OCI-LY3 (cell line): ENCODE results near the gene CCDC187.

Experiments
- H2AFZ ChIP-seq: fragments of 200-600, 300-600 bp; shearing (Covaris generic); 2 replicates; pipeline ENCODE4 v1.6.0; 2014; ENCODE audit warnings: antibody characterized with exemption, low read depth, low read length
- H3K27ac ChIP-seq: fragments of 200-600, 300-600 bp; sonication (generic); 2 replicates; pipeline ENCODE4 v1.5.1; 2014; ENCODE audit warnings: mild to moderate bottlenecking, low read length, moderate library complexity, mixed read lengths
- H3K27me3 ChIP-seq: fragments of 200-600, 300-600 bp; sonication (generic); 2 replicates; pipeline ENCODE4 v1.6.1; 2014; ENCODE audit warnings: low read depth, low read length, mixed read lengths
- H3K36me3 ChIP-seq: fragments of 200-600, 300-600 bp; sonication (generic); replicated peaks from 2 replicates; pipeline ENCODE3; 2014; ENCODE audit warnings: low read depth, low read length, mixed read lengths
- H3K4me1 ChIP-seq: fragments of 300-600, 200-600 bp; sonication (generic); 2 replicates; pipeline ENCODE4 v1.6.1; 2014; ENCODE audit warnings: low read length, mixed read lengths
- H3K4me2 ChIP-seq: fragments of 200-600, 300-600 bp; sonication (generic); 2 replicates; pipeline ENCODE4 v1.6.1; 2014; ENCODE audit warnings: low read length, mixed read lengths
- H3K4me3 ChIP-seq: fragments of 300-600, 200-600 bp; sonication (generic); 2 replicates; pipeline ENCODE4 v1.5.1; 2014; ENCODE audit warnings: antibody characterized with exemption, mild to moderate bottlenecking, low read length, moderate library complexity
- H3K79me2 ChIP-seq: fragments of 300-600, 200-600 bp; shearing (Covaris generic); 2 replicates; pipeline ENCODE4 v1.6.1; 2014; ENCODE audit warnings: mild to moderate bottlenecking, low read length, mixed read lengths
- H3K9ac ChIP-seq: fragments of 300-600, 200-600 bp; shearing (Covaris generic); 2 replicates; pipeline ENCODE4 v1.6.0; 2014; ENCODE audit warnings: mild to moderate bottlenecking, low read length, moderate library complexity
- H3K9me3 ChIP-seq: fragments of 200-600, 300-600 bp; shearing (Covaris generic); 2 replicates; pipeline ENCODE4 v1.6.1; 2014; ENCODE audit warnings: low read length, mixed read lengths; ENCODE audit not compliant: insufficient read depth
- H4K20me1 ChIP-seq: fragments of 200-600, 300-600 bp; sonication (generic); 2 replicates; pipeline ENCODE4 v1.6.1; 2016; ENCODE audit warnings: low read length, mixed read lengths; ENCODE audit not compliant: insufficient read depth
- EZH2phosphoT487 ChIP-seq: fragments of 200-600 bp; shearing (Covaris generic); IDR thresholded peaks from 2 replicates; pipeline ENCODE4 v1.6.1; 2018; ENCODE audit warnings: antibody characterized with exemption, mixed run types, low read depth
- TF ChIP-seq, protein P1 (sequence below): fragments of 200-600, 300-600 bp; sonication (generic); IDR thresholded peaks from 2 replicates; pipeline ENCODE4 v1.5.1; 2014; ENCODE audit warnings: antibody characterized with exemption, low read length, low read depth

The CCDC187 gene

DNA sequence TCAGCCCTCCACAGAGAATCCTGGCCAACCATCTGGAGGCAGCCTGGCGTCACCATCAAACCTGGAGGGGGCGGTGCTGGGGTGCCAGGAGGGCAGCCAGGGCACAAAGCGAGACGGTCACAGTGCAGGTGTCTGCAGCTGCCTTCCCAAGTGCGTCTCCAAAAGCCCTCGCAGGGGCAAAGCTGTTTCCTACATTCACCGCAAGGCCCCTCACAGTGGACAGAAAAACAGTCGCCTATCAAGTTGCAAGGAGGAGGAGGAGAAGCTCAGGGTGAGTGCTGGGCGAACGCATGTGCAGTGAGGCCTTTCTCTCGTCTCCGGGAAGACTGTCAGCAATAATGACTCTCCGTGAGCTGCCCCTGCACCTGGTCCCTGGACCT lies 81.0 kb downstream of the CCDC187 start:
- H3K9me3 ChIP-seq: no peaks in the 10 kb centered on the region; the same call in 1 of the 2 replicates
- no peak overlapping the region for H3K9ac ChIP-seq
- peaks cover 19% of the 10 kb centered on the region for H3K4me1 ChIP-seq
- H4K20me1 ChIP-seq: peaks cover 21% of the 10 kb centered on the region
- H3K27ac ChIP-seq: no peak overlapping the region
- no peak overlapping the region for H3K4me3 ChIP-seq
- TF ChIP-seq, protein P1, sequence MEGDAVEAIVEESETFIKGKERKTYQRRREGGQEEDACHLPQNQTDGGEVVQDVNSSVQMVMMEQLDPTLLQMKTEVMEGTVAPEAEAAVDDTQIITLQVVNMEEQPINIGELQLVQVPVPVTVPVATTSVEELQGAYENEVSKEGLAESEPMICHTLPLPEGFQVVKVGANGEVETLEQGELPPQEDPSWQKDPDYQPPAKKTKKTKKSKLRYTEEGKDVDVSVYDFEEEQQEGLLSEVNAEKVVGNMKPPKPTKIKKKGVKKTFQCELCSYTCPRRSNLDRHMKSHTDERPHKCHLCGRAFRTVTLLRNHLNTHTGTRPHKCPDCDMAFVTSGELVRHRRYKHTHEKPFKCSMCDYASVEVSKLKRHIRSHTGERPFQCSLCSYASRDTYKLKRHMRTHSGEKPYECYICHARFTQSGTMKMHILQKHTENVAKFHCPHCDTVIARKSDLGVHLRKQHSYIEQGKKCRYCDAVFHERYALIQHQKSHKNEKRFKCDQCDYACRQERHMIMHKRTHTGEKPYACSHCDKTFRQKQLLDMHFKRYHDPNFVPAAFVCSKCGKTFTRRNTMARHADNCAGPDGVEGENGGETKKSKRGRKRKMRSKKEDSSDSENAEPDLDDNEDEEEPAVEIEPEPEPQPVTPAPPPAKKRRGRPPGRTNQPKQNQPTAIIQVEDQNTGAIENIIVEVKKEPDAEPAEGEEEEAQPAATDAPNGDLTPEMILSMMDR: no peak
- no peak for TF ChIP-seq EZH2phosphoT487
- H3K36me3 ChIP-seq: peaks cover 24% of the 10 kb centered on the region
- H3K27me3 ChIP-seq: no peaks in the 10 kb centered on the region
- H2AFZ ChIP-seq: no peak overlapping the region
- no peak overlapping the region for H3K4me2 ChIP-seq
- H3K79me2 ChIP-seq: peaks cover 59% of the 10 kb centered on the region

DNA sequence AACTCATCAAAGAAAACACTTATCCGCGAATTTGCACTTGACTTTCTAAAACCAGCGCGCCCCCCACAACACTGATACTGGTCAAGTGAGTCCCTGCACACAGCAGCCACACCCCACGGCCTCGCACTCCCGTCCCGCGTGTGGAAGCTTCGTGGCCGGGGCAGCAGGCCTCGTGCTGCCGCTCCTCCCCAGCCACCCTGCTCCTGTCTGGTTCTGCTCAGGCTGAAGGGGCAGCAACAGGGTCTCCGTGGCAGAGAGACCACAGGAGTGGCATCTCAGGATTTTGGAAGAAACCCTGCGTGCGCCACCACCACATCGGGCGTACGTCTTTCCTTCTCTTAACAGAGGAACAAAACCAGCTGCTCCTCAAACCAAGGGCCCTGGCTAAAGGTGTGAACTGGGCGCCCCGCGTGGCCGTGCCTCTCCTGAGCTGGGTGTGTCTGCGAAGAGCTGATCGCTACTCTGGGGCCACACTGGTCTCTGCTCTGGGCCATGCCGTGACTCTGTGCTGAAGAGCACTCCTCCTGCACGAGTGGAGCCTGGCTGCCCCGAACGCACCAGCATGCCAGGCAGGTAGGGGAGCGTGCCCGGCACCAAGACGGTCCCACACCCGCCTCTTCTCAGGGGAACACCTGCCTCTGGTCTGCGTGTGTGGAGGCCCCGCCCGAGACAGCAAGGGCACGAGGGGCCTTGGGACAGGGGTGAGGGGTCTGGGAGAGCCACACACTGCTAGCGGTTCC lies 81.6 kb downstream of the CCDC187 start:
- H2AFZ ChIP-seq: no peak overlapping the region
- H3K4me3 ChIP-seq: no peak overlapping the region
- H3K4me2 ChIP-seq: no peak overlapping the region
- H3K9ac ChIP-seq: no peak overlapping the region
- H3K79me2 ChIP-seq: peaks cover 58% of the 10 kb centered on the region
- no peak overlapping the region for H3K27ac ChIP-seq
- H3K9me3 ChIP-seq: no peaks in the 10 kb centered on the region; the same call in 1 of the 2 replicates
- peaks cover 24% of the 10 kb centered on the region for H3K36me3 ChIP-seq
- peaks cover 21% of the 10 kb centered on the region for H4K20me1 ChIP-seq
- no peak for TF ChIP-seq EZH2phosphoT487
- TF ChIP-seq, protein P1: no peak
- peaks cover 19% of the 10 kb centered on the region for H3K4me1 ChIP-seq
- H3K27me3 ChIP-seq: no peaks in the 10 kb centered on the region

DNA sequence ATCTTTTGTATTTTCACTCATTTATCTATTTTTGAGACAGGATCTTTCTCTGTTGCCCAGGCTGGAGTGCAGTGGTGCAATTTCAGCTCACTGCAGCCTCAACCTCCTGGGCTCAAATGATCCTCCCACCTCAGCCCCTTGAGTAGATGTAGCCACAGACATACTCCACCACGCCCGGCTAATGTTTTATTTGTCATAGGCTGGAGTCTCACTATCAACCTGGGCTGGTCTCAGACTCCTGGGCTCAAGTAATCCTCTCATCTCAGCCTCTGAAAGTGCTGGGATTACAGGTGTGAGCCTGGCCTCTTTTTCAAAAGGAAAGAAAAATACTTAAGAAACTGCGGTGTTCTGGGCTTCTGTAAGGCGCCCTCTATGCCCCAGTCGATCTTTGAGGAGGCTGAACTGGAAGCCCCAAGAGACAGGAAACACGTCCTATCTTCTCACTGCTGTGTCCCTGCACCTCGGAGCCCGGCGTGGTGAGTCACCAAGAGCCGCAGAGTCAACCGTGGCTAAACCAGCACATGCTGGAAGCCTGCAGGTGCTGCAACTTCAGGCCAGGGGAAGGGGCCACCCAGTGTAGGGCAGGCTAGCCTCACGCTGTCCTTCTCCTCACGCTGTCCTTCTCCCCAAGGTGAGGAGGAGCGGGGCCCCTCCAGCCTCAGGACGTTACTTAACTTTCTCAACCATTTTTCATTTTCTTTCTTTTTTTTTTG lies 83.7 kb downstream of the CCDC187 start:
- Histone ChIP-seq H3K4me2 (no peak overlapping the region), H2AFZ (no peak overlapping the region), H3K4me1 (peaks cover 6% of the 10 kb centered on the region), H3K9me3 (no peaks in the 10 kb centered on the region; the same call in 1 of the 2 replicates), H3K4me3 (no peak overlapping the region), H3K79me2 (peaks cover 38% of the 10 kb centered on the region), H3K36me3 (peaks cover 37% of the 10 kb centered on the region), H3K9ac (no peak overlapping the region), H4K20me1 (0 out of 2 replicates have a peak, but pooled peaks cover 5% of the 10 kb centered on the region), H3K27ac (no peak overlapping the region), H3K27me3 (no peaks in the 10 kb centered on the region)
- no peak for TF ChIP-seq EZH2phosphoT487
- TF ChIP-seq, protein P1: no peak

DNA sequence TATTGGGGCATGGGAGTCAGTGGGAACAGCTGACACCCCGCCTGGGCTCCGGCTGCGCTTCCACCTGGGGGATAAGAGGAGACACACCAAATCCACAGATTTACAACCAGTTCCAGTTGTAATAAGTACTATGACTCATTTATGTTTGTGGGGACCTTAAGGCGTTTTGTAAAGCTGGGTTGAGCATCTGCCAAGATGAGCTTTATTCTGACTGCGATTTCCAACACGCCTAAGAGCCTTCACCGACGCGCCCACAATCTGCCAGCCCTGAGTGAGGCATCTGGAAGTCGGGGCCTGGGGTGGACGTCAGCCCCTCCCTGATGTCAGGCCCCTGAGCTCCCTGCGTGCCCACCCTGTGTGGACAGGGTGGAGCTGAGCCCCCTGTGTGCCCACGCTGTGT lies 84.6 kb downstream of the CCDC187 start:
- H3K27ac ChIP-seq: no peak overlapping the region

More for the DNA sequence above, 84.6 kb downstream of the CCDC187 start:
- H3K27me3 ChIP-seq: no peaks in the 10 kb centered on the region
- peaks cover 31% of the 10 kb centered on the region for H3K79me2 ChIP-seq
- peaks cover 37% of the 10 kb centered on the region for H3K36me3 ChIP-seq
- no peak overlapping the region for H2AFZ ChIP-seq
- H4K20me1 ChIP-seq: no peaks in the 10 kb centered on the region
- no peaks in the 10 kb centered on the region for H3K9me3 ChIP-seq
- no peak overlapping the region for H3K4me2 ChIP-seq
- no peak overlapping the region for H3K4me3 ChIP-seq
- no peak overlapping the region for H3K9ac ChIP-seq
- no peaks in the 10 kb centered on the region for H3K4me1 ChIP-seq
- no peak for TF ChIP-seq EZH2phosphoT487
- TF ChIP-seq, protein P1: no peak
